ENCODE measurements around the gene PLEKHA4. TPM values are rescaled to one million over a fixed set of nuclear protein-coding genes. Genes with fewer than 3 reads are reported as not detected.
"Not testable (repeated sequence)": the region's sequence is repeated elsewhere in the genome, so short reads cannot be mapped to it uniquely, and the experiment has no call there.

The PLEKHA4 gene
- total RNA-seq, 1 donor = 21.4 TPM

GRCh38 chr19:48895226-48895625 is 26.8 kb upstream of the PLEKHA4 start:
- Histone ChIP-seq H3K4me2 (ENCODE audit: insufficient read depth, low read length) (no peak overlapping the region), H2AFZ (ENCODE audit: low read length) (no peak overlapping the region), H3K36me3 (ENCODE audit: insufficient read depth, low read length) (no peaks in the 10 kb centered on the region), H3K4me3 (ENCODE audit: insufficient read depth, low read length) (no peak overlapping the region), H3K9me3 (ENCODE audit: low read depth, low read length) (no peaks in the 10 kb centered on the region), H3K27ac (ENCODE audit: low read depth, low read length) (no peak overlapping the region), H3K79me2 (ENCODE audit: insufficient read depth, low read length) (peaks cover 1% of the 10 kb centered on the region), H3K4me1 (ENCODE audit: insufficient read depth, low read length) (no peaks in the 10 kb centered on the region), H3K27me3 (ENCODE audit: insufficient read depth, low read length) (no peaks in the 10 kb centered on the region), H4K20me1 (ENCODE audit: insufficient read depth, low read length) (no peaks in the 10 kb centered on the region)
- no peak for DNase-seq (ENCODE audit: insufficient read length, low spot score, missing footprints)
- no peak for TF ChIP-seq CTCF (IDR thresholded peaks at IDR 0.05; ENCODE audit: extremely low read depth, low read depth, low read length)

- H3K4me3 ChIP-seq (ENCODE audit: insufficient read depth, low read length) = no peak overlapping the region
- peak; percentile 73 for DNase-seq (ENCODE audit: insufficient read length, low spot score, missing footprints)
- no peak for TF ChIP-seq CTCF (IDR thresholded peaks at IDR 0.05; ENCODE audit: extremely low read depth, low read depth, low read length)
- no peaks in the 10 kb centered on the region for H3K9me3 ChIP-seq (ENCODE audit: low read depth, low read length)
- H3K27me3 ChIP-seq (ENCODE audit: insufficient read depth, low read length) = no peaks in the 10 kb centered on the region
- no peak overlapping the region for H3K4me2 ChIP-seq (ENCODE audit: insufficient read depth, low read length)
- no peaks in the 10 kb centered on the region for H3K36me3 ChIP-seq (ENCODE audit: insufficient read depth, low read length)
- no peak overlapping the region for H3K27ac ChIP-seq (ENCODE audit: low read depth, low read length)
- H3K79me2 ChIP-seq (ENCODE audit: insufficient read depth, low read length) = no peaks in the 10 kb centered on the region
- H4K20me1 ChIP-seq (ENCODE audit: insufficient read depth, low read length) = no peaks in the 10 kb centered on the region
- H3K4me1 ChIP-seq (ENCODE audit: insufficient read depth, low read length) = no peaks in the 10 kb centered on the region
- no peak overlapping the region for H2AFZ ChIP-seq (ENCODE audit: low read length)
Observed at GRCh38 chr19:48890551-48890950, 22.1 kb upstream of the PLEKHA4 start.

GRCh38 chr19:48889496-48889895 is 21.1 kb upstream of the PLEKHA4 start:
- H3K4me3 ChIP-seq (ENCODE audit: insufficient read depth, low read length); H4K20me1 ChIP-seq (ENCODE audit: insufficient read depth, low read length); H2AFZ ChIP-seq (ENCODE audit: low read length); H3K36me3 ChIP-seq (ENCODE audit: insufficient read depth, low read length); H3K79me2 ChIP-seq (ENCODE audit: insufficient read depth, low read length); H3K27ac ChIP-seq (ENCODE audit: low read depth, low read length); H3K9me3 ChIP-seq (ENCODE audit: low read depth, low read length); H3K4me1 ChIP-seq (ENCODE audit: insufficient read depth, low read length); DNase-seq (ENCODE audit: insufficient read length, low spot score, missing footprints); H3K4me2 ChIP-seq (ENCODE audit: insufficient read depth, low read length); H3K27me3 ChIP-seq (ENCODE audit: insufficient read depth, low read length): not testable (repeated sequence)

GRCh38 chr19:48887861-48888612 is 19.6 kb upstream of the PLEKHA4 start:
- no peaks in the 10 kb centered on the region for H3K9me3 ChIP-seq (ENCODE audit: low read depth, low read length)

More at GRCh38 chr19:48887861-48888612, 19.6 kb upstream of the PLEKHA4 start:
- no peak for DNase-seq (ENCODE audit: insufficient read length, low spot score, missing footprints)
- no peaks in the 10 kb centered on the region for H4K20me1 ChIP-seq (ENCODE audit: insufficient read depth, low read length)
- no peak overlapping the region for H3K27ac ChIP-seq (ENCODE audit: low read depth, low read length)
- H2AFZ ChIP-seq (ENCODE audit: low read length) = no peak overlapping the region
- H3K4me1 ChIP-seq (ENCODE audit: insufficient read depth, low read length) = no peaks in the 10 kb centered on the region
- H3K4me3 ChIP-seq (ENCODE audit: insufficient read depth, low read length) = no peak overlapping the region
- no peak for TF ChIP-seq CTCF (IDR thresholded peaks at IDR 0.05; ENCODE audit: extremely low read depth, low read depth, low read length)
- no peak overlapping the region for H3K4me2 ChIP-seq (ENCODE audit: insufficient read depth, low read length)
- no peaks in the 10 kb centered on the region for H3K27me3 ChIP-seq (ENCODE audit: insufficient read depth, low read length)
- H3K79me2 ChIP-seq (ENCODE audit: insufficient read depth, low read length) = no peaks in the 10 kb centered on the region
- H3K36me3 ChIP-seq (ENCODE audit: insufficient read depth, low read length) = no peaks in the 10 kb centered on the region

Measured in osteoblast (primary cell).